BJ (cell line): ENCODE results near the gene CPNE5. TPM values are rescaled to one million over a fixed set of nuclear protein-coding genes. Genes with fewer than 3 reads are reported as not detected.
"Not testable (repeated sequence)": the region's sequence is repeated elsewhere in the genome, so short reads cannot be mapped to it uniquely, and the experiment has no call there.

Experiments used
- CTCF ChIA-PET: fragments of 350-600 bp; formaldehyde crosslinking; extraction: SDS; loops from one replicate; lab custom pipeline; 2021; ENCODE audit warnings: antibody characterized with exemption, inconsistent platforms; lab: Yijun Ruan, JAX
- POLR2A ChIA-PET: fragments of 300-600 bp; sonication (Branson Sonifier 250); formaldehyde crosslinking; extraction: SDS; loops from one replicate; lab custom pipeline; 2021; ENCODE audit warnings: antibody characterized with exemption; lab: Charles Lee
- DNase-seq: peaks from one replicate; pipeline ENCODE4 v3.0.0-alpha.2; 2011; ENCODE audit warnings: low read depth
- H3K27me3 ChIP-seq: 2 replicates; pipeline ENCODE4 v1.6.0; 2011; ENCODE audit warnings: low read length; ENCODE audit not compliant: control insufficient read depth, insufficient read depth
- H3K36me3 ChIP-seq: 2 replicates; pipeline ENCODE4 v1.5.1; 2011; ENCODE audit warnings: low read length; ENCODE audit not compliant: control insufficient read depth, insufficient read depth
- H3K4me3 ChIP-seq: 2 replicates; pipeline ENCODE4 v1.5.1; 2011; ENCODE audit warnings: low read depth, mild to moderate bottlenecking, control low read depth, low read length
- polyA plus RNA-seq: library from polyadenylated mRNA; depleted of rRNA; stranded (reverse); fragments of >200 nt; gene quantifications from 2 replicates; pipeline ENCODE4 v1.2.3, GENCODE V29; 2011
- TF ChIP-seq, protein P1 (sequence below): IDR thresholded peaks from 2 replicates; pipeline ENCODE4 v1.5.1; 2011; ENCODE audit warnings: low read depth, mild to moderate bottlenecking, control low read depth, inconsistent platforms, low read length, moderate library complexity; ENCODE audit not compliant: insufficient read depth

Gene CPNE5
- polyA plus RNA-seq, 1 experiment: 0.09 TPM

DNA sequence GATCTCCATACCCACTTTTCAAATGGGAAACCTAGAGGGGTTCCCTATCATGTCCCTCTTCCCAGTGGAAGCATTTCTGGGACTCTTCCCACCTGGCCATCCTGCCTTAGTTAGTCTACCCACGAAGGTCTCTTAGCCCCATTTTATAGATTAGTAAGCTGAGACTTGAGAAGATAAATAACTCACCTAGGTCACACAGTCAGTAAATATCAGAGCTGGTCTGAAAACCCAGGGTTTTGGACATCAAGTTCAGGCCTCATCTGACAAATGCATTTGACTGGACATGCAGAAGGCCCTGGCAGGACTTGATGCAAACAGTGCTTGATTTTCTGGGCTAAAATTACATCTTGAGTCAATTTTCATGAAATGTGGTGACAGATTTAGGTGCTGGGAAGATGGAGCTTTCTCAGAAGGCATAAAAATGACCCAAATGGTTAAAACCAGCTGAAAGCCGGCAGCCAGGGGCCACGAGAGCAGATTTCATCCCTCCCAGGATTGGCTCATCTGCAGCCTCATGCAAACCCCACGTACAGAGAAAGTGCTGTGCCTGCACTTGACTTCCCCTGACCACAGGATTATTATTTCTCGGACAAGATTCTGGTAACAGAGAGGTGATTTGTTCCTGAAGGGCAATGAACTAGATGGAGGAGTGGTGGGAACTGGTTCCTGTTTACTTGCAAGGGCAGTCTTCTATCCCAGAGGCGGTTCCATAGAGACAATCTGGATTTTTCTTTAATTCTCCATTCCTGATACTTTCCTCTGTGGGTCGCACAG is 23.1 kb downstream of the CPNE5 start:
- H3K36me3 ChIP-seq: no peaks in the 10 kb centered on the region
- ChIA-PET POLR2A (interaction anchor here (0.6 kb wide), 1 partner anchor 37 kb away, joined by 4 read pairs; no protein-coding TSS in a partner anchor), CTCF (interaction anchor here (0.7 to 1.3 kb wide), 3 partner anchors 8 to 32 kb away, joined by 3 read pairs; no protein-coding TSS in a partner anchor)
- no peaks in the 10 kb centered on the region; the same call in 1 of the 2 replicates for H3K27me3 ChIP-seq
- no peak overlapping the region for H3K4me3 ChIP-seq
- DNase-seq: peak; percentile 14
- TF ChIP-seq, protein P1, sequence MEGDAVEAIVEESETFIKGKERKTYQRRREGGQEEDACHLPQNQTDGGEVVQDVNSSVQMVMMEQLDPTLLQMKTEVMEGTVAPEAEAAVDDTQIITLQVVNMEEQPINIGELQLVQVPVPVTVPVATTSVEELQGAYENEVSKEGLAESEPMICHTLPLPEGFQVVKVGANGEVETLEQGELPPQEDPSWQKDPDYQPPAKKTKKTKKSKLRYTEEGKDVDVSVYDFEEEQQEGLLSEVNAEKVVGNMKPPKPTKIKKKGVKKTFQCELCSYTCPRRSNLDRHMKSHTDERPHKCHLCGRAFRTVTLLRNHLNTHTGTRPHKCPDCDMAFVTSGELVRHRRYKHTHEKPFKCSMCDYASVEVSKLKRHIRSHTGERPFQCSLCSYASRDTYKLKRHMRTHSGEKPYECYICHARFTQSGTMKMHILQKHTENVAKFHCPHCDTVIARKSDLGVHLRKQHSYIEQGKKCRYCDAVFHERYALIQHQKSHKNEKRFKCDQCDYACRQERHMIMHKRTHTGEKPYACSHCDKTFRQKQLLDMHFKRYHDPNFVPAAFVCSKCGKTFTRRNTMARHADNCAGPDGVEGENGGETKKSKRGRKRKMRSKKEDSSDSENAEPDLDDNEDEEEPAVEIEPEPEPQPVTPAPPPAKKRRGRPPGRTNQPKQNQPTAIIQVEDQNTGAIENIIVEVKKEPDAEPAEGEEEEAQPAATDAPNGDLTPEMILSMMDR: no peak

DNA sequence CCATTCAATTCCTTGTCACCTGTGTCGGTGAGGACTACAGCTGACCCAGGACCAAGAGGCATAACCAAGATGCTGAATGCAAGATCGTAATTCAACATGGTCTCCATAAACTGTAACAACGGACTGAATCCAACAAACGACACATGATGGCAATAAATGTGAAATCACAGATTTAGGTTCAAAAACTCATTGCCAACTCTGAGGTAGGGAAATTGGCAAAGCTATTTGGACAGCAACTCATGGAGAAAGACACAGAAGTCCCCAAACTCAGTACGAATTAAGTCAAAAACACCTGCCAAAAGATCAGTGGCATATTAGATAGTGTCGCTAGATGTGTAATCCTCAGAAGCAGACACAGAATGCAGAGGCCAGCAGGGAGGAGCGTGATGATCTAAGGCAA is 25.0 kb downstream of the CPNE5 start:
- no peak overlapping the region for H3K4me3 ChIP-seq
- peaks cover 1% of the 10 kb centered on the region; the same call in 1 of the 2 replicates for H3K27me3 ChIP-seq
- no peaks in the 10 kb centered on the region for H3K36me3 ChIP-seq
- POLR2A ChIA-PET: no interaction called here
- no peak for DNase-seq
- CTCF ChIA-PET: interaction anchor here (1.2 kb wide), 2 partner anchors 23 to 38 kb away, joined by 3 to 6 read pairs; no protein-coding TSS in a partner anchor
- TF ChIP-seq, protein P1: no peak

DNA sequence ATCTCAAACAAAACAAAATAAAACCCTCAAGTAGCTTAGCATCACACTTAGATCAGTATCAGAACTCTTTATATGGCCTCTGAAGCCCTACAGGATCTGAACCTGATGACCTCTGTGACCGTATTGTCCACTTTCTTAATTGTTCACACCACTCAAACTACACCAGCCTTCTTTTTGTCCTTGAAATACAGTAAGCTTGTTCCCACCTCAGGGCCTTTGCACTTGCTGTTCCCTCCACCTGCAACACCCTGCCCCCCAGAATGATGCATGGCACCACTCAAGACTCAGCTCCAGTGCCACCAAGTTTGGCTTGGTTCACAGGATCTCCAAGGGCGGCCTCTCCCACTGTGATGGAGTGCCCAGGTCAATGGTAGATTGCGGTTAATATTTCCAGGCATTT is 25.7 kb downstream of the CPNE5 start:
- TF ChIP-seq, protein P1: no peak
- peaks cover 4% of the 10 kb centered on the region; the same call in 1 of the 2 replicates for H3K27me3 ChIP-seq
- H3K4me3 ChIP-seq: no peak overlapping the region
- no peaks in the 10 kb centered on the region for H3K36me3 ChIP-seq
- POLR2A ChIA-PET: no interaction called here
- CTCF ChIA-PET: interaction anchor here (0.8 to 1.2 kb wide), 3 partner anchors 13 to 39 kb away, joined by 3 to 6 read pairs (median 3); no protein-coding TSS in a partner anchor
- DNase-seq: no peak

DNA sequence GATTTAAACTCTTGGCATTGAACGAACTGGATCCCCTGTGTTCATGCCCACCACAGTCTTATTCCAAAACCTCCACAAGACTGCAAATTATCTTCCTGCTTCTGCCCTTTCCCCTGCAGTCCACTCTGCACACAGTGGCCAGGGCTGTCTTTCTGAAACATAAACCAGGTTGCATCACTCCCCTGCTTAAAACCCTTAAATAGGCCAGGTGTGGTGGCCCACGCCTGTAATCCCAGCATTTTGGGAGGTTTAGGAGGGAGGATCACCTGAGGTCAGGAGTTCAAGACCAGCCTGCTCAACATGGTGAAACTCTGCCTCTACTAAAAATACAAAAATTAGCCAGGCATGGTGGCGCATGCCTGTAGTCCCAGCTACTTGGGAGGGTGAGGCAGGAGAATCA is 26.2 kb downstream of the CPNE5 start:
- H3K36me3 ChIP-seq, DNase-seq, H3K27me3 ChIP-seq, H3K4me3 ChIP-seq, POLR2A ChIA-PET: not testable (repeated sequence)
- CTCF ChIA-PET: interaction anchor here (0.6 to 1.3 kb wide), 3 partner anchors 9 to 108 kb away, joined by 3 to 5 read pairs (median 3); no protein-coding TSS in a partner anchor

DNA sequence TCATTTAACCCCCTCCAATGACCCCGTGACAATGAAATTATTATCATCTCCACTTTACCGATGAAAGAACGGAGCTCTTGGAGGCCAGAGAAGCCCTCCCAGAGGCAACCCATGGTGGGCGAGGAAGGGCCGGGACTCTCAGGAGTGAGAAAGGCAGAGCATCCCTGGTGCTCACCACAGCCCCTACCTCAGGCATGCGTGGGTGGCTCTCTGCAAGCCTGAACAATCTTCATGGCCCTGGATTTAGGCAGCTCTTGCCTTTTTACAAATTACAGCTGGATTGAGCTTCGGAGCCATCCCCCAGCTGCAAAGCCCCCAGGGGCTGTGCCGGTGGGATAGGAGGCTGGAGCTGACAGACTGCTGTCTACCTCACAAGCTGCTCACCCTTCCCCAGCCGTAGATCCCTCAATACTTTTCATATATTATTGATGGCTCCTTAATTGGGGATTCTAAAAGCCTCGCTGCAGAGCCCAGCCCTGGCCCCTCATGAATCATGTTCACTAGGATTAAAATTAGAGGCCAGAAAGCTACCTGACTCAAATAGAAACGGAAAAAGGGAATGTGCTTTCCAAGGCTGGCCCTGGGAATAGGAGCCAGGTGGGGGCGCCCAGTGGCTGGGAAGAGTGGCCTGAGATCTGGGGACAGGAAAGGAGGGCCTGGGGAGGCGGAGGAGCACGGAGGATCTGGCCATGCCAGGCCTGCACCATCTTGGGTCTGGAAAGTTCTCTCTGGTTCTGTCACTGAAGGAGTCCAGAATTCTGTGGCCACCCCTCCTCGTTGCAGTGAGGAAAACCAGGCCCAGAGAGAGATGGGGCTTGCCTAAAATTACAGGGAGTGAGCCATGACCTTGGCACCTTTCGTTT is 29.1 kb downstream of the CPNE5 start:
- POLR2A ChIA-PET: no interaction called here
- CTCF ChIA-PET: interaction anchor here (1.0 to 1.4 kb wide), 4 partner anchors 10 to 208 kb away, joined by 3 to 4 read pairs (median 4); no protein-coding TSS in a partner anchor

More for the DNA sequence above, 29.1 kb downstream of the CPNE5 start:
- H3K36me3 ChIP-seq: no peaks in the 10 kb centered on the region
- peaks cover 13% of the 10 kb centered on the region for H3K27me3 ChIP-seq
- TF ChIP-seq, protein P1: no peak
- no peak overlapping the region for H3K4me3 ChIP-seq
- no peak for DNase-seq
